Measurements from ENCODE around the gene RPS16. TPM values are rescaled to one million over a fixed set of nuclear protein-coding genes. Genes with fewer than 3 reads are reported as not detected.

RPS16 gene
- polyA plus RNA-seq, 3 donors: 689 to 2,619 (median 1,038) TPM

DNA sequence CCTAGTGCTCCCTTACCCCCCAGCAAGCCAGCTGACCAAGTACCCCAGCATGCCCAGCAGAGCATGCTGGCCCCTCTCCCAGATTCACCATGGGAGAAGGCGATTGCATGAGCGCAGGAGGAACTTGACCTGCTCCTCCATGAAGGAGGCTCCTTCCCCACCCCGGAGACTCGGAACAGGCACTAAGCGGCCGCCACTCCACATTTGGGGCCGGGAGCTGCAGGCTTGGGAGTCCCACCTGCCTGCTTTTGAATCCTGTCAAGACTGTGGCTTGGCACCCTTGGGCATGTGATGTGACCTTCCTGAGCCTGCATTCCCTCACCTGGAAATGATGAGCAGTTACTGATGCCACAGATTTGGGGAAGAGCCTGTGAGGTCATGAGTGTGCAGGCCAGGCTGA lies 32.2 kb upstream of the RPS16 start:
- no peaks in the 10 kb centered on the region for H3K79me2 ChIP-seq (ENCODE audit: insufficient read depth, low read length)
- peak overlapping the region in 1 of 7 donors; percentile 74 for H3K27ac Mint-ChIP-seq
- no peak overlapping the region for H3K4me2 ChIP-seq (replicated peaks; ENCODE audit: extremely low read depth, low read length, poor library complexity, severe bottlenecking)
- no peaks in the 10 kb centered on the region for H3K27me3 Mint-ChIP-seq (ENCODE audit: low read depth in 3 of 3)
- intact Hi-C loops (cut with micrococcal nuclease): no loop called here
- no peak overlapping the region for H3K9ac ChIP-seq (ENCODE audit: insufficient read depth, low read length, poor library complexity, severe bottlenecking)
- H3K4me1 ChIP-seq (ENCODE audit: control insufficient read depth in 1 of 2, insufficient read depth in 2 of 2, low read length in 2 of 2): no peaks in the 10 kb centered on the region
- 100% methylated on average over 3 of the region's 7 CpGs for WGBS (ENCODE audit: insufficient coverage)
- H3K36me3 ChIP-seq (replicated peaks in 1 of 2; ENCODE audit: control insufficient read depth in 1 of 2, insufficient read depth in 2 of 2, low read length in 2 of 2): peaks cover 94 to 100% of the 10 kb centered on the region in 2 donors
- no peaks in the 10 kb centered on the region for H3K4me1 Mint-ChIP-seq
- H3K27ac ChIP-seq (ENCODE audit: low read depth in 1 of 2, low read length in 2 of 2): no peak overlapping the region
- TF ChIP-seq, protein P1, sequence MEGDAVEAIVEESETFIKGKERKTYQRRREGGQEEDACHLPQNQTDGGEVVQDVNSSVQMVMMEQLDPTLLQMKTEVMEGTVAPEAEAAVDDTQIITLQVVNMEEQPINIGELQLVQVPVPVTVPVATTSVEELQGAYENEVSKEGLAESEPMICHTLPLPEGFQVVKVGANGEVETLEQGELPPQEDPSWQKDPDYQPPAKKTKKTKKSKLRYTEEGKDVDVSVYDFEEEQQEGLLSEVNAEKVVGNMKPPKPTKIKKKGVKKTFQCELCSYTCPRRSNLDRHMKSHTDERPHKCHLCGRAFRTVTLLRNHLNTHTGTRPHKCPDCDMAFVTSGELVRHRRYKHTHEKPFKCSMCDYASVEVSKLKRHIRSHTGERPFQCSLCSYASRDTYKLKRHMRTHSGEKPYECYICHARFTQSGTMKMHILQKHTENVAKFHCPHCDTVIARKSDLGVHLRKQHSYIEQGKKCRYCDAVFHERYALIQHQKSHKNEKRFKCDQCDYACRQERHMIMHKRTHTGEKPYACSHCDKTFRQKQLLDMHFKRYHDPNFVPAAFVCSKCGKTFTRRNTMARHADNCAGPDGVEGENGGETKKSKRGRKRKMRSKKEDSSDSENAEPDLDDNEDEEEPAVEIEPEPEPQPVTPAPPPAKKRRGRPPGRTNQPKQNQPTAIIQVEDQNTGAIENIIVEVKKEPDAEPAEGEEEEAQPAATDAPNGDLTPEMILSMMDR (IDR thresholded peaks at IDR 0.05): no peak
- H3K9me3 ChIP-seq (replicated peaks in 1 of 2; ENCODE audit: control insufficient read depth in 1 of 2, insufficient read depth in 1 of 2, low read length in 2 of 2): no peaks in the 10 kb centered on the region
- H3K4me3 Mint-ChIP-seq: no peak overlapping the region
- no peaks in the 10 kb centered on the region for H3K9me3 Mint-ChIP-seq
- no peak overlapping the region for H3K4me3 ChIP-seq (replicated peaks in 1 of 3; ENCODE audit: low read depth in 2 of 3, low read length in 3 of 3)
- no peak for DNase-seq
- H2AFZ ChIP-seq (ENCODE audit: insufficient read depth, low read depth, low read length, poor library complexity, severe bottlenecking): no peak overlapping the region
- no peaks in the 10 kb centered on the region for H3K27me3 ChIP-seq (ENCODE audit: control insufficient read depth in 2 of 2, insufficient read depth in 2 of 2, low read length in 2 of 2)
- peaks cover 28% of the 10 kb centered on the region for H4K20me1 ChIP-seq (ENCODE audit: insufficient read depth, low read length)
- peaks cover 86 to 95% of the 10 kb centered on the region in 2 donors for H3K36me3 Mint-ChIP-seq

DNA sequence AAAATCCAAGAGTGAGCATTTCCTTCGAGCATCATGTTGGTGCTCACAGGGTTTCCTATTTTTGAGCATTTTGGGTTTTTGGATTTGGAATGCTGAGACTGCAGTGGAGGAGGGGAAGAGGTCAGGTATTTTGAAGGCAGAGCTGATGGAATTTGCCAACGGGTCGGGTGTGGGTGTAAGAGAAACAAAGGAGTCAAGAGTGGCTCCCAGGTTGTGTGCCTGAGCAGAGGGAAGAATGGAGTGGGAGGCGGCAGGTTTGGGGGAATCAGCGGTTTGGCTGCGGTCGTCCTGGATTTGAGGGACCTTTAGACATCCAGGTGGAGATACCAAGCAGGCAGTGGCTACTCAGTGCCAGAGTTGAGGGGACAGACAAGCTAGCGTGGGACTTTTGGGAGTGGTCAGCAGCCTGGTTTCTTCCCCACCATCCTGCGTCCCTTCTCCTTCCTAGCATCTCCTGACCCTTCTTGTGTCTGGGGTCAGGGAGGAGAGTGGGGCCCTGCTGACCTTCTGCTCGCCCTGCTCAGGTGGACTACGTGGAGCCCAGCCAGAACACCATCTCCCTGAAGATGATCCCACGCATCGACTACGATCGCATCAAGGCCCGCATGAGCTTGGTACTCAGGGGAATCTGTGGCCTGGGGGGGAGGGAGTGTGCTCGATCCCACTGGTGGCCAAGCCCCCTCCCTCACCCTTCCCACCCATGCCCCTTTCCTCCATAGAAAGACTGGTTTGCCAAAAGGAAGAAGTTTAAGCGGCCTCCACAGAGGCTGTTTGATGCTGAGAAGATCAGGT lies 30.4 kb upstream of the RPS16 start:
- Mint-ChIP-seq H3K9me3 (no peaks in the 10 kb centered on the region), H3K27ac (peak overlapping the region in 1 of 7 donors; percentile 73), H3K4me3 (no peak overlapping the region), H3K36me3 (peaks cover 80 to 92% of the 10 kb centered on the region in 2 donors), H3K27me3 (ENCODE audit: low read depth in 3 of 3) (no peaks in the 10 kb centered on the region), H3K4me1 (no peaks in the 10 kb centered on the region)
- intact Hi-C loops (cut with micrococcal nuclease): no loop called here
- no peak for DNase-seq
- Histone ChIP-seq H3K4me2 (replicated peaks; ENCODE audit: extremely low read depth, low read length, poor library complexity, severe bottlenecking) (no peak overlapping the region), H3K9ac (ENCODE audit: insufficient read depth, low read length, poor library complexity, severe bottlenecking) (no peak overlapping the region), H3K27me3 (ENCODE audit: control insufficient read depth in 2 of 2, insufficient read depth in 2 of 2, low read length in 2 of 2) (no peaks in the 10 kb centered on the region), H3K36me3 (replicated peaks in 1 of 2; ENCODE audit: control insufficient read depth in 1 of 2, insufficient read depth in 2 of 2, low read length in 2 of 2) (peaks cover 79 to 93% of the 10 kb centered on the region in 2 donors), H4K20me1 (ENCODE audit: insufficient read depth, low read length) (peaks cover 37% of the 10 kb centered on the region), H3K27ac (ENCODE audit: low read depth in 1 of 2, low read length in 2 of 2) (no peak overlapping the region), H3K4me3 (replicated peaks in 1 of 3; ENCODE audit: low read depth in 2 of 3, low read length in 3 of 3) (no peak overlapping the region), H3K9me3 (replicated peaks in 1 of 2; ENCODE audit: control insufficient read depth in 1 of 2, insufficient read depth in 1 of 2, low read length in 2 of 2) (no peaks in the 10 kb centered on the region), H2AFZ (ENCODE audit: insufficient read depth, low read depth, low read length, poor library complexity, severe bottlenecking) (no peak overlapping the region), H3K4me1 (ENCODE audit: control insufficient read depth in 1 of 2, insufficient read depth in 2 of 2, low read length in 2 of 2) (no peaks in the 10 kb centered on the region), H3K79me2 (ENCODE audit: insufficient read depth, low read length) (no peaks in the 10 kb centered on the region)
- WGBS (ENCODE audit: insufficient coverage): 99% methylated on average over 9 of the region's 18 CpGs
- TF ChIP-seq, protein P1 (IDR thresholded peaks at IDR 0.05): no peak
